Gastroesophageal sphincter (tissue), 4 donors: ENCODE results near the gene UBXN2A. TPM values are rescaled to one million over a fixed set of nuclear protein-coding genes. Genes with fewer than 3 reads are reported as not detected.

Experiments
- ATAC-seq: fragments of 150-250 bp; one replicate; pipeline ENCODE4 v1.9.1; 2016; ENCODE audit warnings: mild to moderate bottlenecking, moderate library complexity
- H3K27ac ChIP-seq, 4 donors: fragments of 200-600 bp; sonication (generic) in 3 of 4; 1 replicate in 3 of 4; 2 replicates in 1 of 4; pipeline ENCODE4 v1.5.1; 2016 to 2019
- H3K27me3 ChIP-seq: fragments of 200-600 bp; sonication (generic); one replicate; pipeline ENCODE4 v1.5.1; 2019
- H3K36me3 ChIP-seq, 2 donors: fragments of 200-600 bp; sonication (generic); one replicate each; pipeline ENCODE4 v1.5.1; 2019; ENCODE audit warnings: control low read depth in 1 of 2
- H3K4me1 ChIP-seq, 3 donors: fragments of 200-600 bp; sonication (generic); 1 replicate in 2 of 3; 2 replicates in 1 of 3; pipeline ENCODE4 v1.5.1; 2016 to 2019; ENCODE audit warnings: control low read depth in 2 of 3
- H3K4me3 ChIP-seq, 2 donors: fragments of 200-600 bp; sonication (generic); one replicate each; pipeline ENCODE4 v1.5.1; 2019; ENCODE audit warnings: mild to moderate bottlenecking in 1 of 2, moderate library complexity in 1 of 2
- H3K9me3 ChIP-seq, 3 donors: fragments of 200-600 bp; sonication (generic); one replicate each; pipeline ENCODE4 v1.5.1; 2017 to 2019; ENCODE audit warnings: control low read depth in 2 of 3
- EP300 ChIP-seq: sonication (generic); formaldehyde crosslinking; IDR thresholded peaks from one replicate; pipeline ENCODE4 v1.6.1; 2017; ENCODE audit warnings: antibody characterized with exemption, mild to moderate bottlenecking
- POLR2A ChIP-seq, 2 donors: fragments of 450-650 bp; IDR thresholded peaks; one replicate each; pipeline ENCODE4 v1.6.1; 2017; ENCODE audit warnings: antibody characterized with exemption in 2 of 2, mild to moderate bottlenecking in 2 of 2, moderate library complexity in 1 of 2
- POLR2AphosphoS5 ChIP-seq: sonication (generic); formaldehyde crosslinking; IDR thresholded peaks from one replicate; pipeline ENCODE4 v1.6.1; 2017; ENCODE audit warnings: antibody characterized with exemption
- WGBS, 2 donors: methylation state at CpG; one replicate each; pipeline ENCODE4 v1.1.5; 2018; ENCODE audit warnings: low coverage in 1 of 2; 5-methylcytosine and 5-hydroxymethylcytosine counted together
- total RNA-seq, 4 donors: library from RNA; depleted of rRNA; stranded (reverse); fragments of >200 nt; gene quantifications; one replicate each; pipeline ENCODE4 v1.1.0, GENCODE V29; 2016
- TF ChIP-seq, protein P1 (sequence below), 4 experiments: fragments of 200-600 bp in 2 of 4; fragments of 450-650 bp in 2 of 4; sonication (generic) in 1 of 4; IDR thresholded peaks; one replicate each; pipeline ENCODE4 v1.5.1; 2017 to 2019; ENCODE audit warnings: antibody characterized with exemption in 4 of 4, mild to moderate bottlenecking in 2 of 4, moderate library complexity in 2 of 4

Gene UBXN2A
- total RNA-seq, 4 donors from 2014 or later, result 19.1 to 29.3 (median 22.2) TPM

DNA sequence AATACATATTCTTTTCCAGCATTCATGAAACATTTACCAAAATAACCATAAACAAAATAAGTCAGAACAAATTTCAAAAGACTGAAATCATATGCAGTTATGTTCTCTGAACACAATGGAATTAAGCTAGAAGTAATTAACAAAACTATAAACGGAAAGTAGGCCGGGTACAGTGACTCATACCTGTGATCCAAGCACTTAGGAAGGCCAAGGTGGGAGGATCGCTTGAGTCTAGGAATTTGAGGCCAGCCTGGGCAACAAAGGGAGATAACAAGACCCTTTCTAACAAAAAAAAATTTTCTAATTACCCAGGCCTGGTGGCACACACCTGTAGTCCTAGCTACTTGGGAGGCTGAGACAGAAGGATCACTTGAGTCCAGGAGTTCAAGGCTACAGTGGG is 28.2 kb upstream of the UBXN2A start:
- no peak overlapping the region for H3K4me3 ChIP-seq
- no peaks in the 10 kb centered on the region for H3K9me3 ChIP-seq
- peaks cover 0 to 42% (median 17%) of the 10 kb centered on the region in 3 donors for H3K4me1 ChIP-seq
- no peaks in the 10 kb centered on the region for H3K27me3 ChIP-seq
- H3K36me3 ChIP-seq, result no peaks in the 10 kb centered on the region
- TF ChIP-seq, protein P1, sequence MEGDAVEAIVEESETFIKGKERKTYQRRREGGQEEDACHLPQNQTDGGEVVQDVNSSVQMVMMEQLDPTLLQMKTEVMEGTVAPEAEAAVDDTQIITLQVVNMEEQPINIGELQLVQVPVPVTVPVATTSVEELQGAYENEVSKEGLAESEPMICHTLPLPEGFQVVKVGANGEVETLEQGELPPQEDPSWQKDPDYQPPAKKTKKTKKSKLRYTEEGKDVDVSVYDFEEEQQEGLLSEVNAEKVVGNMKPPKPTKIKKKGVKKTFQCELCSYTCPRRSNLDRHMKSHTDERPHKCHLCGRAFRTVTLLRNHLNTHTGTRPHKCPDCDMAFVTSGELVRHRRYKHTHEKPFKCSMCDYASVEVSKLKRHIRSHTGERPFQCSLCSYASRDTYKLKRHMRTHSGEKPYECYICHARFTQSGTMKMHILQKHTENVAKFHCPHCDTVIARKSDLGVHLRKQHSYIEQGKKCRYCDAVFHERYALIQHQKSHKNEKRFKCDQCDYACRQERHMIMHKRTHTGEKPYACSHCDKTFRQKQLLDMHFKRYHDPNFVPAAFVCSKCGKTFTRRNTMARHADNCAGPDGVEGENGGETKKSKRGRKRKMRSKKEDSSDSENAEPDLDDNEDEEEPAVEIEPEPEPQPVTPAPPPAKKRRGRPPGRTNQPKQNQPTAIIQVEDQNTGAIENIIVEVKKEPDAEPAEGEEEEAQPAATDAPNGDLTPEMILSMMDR (IDR thresholded peaks at IDR 0.05), result no peak
- TF ChIP-seq POLR2AphosphoS5, result no peak
- no peak for TF ChIP-seq EP300
- no peak for TF ChIP-seq POLR2A (IDR thresholded peaks at IDR 0.05)
- peak overlapping the region in 2 of 4 donors; percentile 48 to 64 for H3K27ac ChIP-seq
- ATAC-seq, result no peak
- WGBS, 2 donors, result 30 to 33% methylated on average over 3 of the region's 3 CpGs

DNA sequence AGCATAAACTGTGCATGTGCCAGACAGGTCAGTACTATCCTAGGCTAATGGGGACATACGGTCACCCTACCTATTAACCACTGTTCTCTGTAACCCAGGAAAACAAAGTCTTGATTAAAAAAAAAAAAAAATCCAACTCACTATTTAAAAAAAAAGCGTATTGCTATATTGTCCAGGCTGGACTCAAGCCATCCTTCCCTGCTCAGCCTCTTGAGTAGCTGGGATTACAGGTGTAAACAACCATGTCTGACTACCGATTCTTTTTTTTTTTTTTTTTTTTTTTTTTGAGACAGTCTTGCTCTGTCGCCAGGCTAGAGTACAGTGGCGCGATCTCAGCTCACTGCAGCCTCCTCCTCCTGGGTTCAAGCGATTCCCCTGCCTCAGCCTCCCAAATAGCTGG is 24.9 kb upstream of the UBXN2A start:
- WGBS, 2 donors, result 50 to 58% methylated on average over 2 to 4 of the region's 7 CpGs
- peak overlapping the region in 3 of 4 donors; percentile 43 to 59 (median 52) for H3K27ac ChIP-seq

DNA sequence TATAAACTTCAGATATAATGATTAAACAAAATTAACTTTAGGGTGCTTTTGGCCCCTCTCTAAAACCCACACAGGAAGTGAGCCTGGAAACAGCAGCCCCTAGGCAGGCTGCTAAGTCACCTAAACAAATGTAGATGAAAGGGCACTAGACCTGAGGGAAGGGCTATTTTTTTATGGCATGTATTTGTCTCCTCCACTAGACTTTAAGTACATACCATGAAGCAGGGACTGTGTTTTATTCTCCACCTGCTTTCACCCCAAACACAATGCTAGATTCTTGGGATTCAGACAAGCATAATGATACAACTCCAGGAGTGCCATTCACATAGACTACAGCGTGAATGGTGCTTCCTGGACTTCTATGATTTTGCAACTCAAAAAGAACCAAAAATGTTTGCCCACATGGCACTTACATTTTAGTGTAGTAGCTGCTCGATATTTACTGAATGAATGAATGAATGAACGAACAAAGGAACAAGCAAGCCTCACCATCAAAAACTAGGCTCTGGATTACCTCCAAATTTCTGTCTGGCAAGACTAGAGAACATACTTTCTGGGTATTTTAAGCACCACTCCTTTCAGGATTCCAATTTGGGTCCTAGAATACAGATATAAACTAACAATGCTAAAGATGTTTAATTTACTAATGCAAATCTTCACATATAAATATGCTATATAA is 23.4 kb upstream of the UBXN2A start:
- Histone ChIP-seq H3K27me3 (no peaks in the 10 kb centered on the region), H3K4me1 (peaks cover 0 to 79% (median 18%) of the 10 kb centered on the region in 3 donors), H3K27ac (peak overlapping the region in 3 of 4 donors; percentile 21 to 43 (median 35)), H3K4me3 (no peak overlapping the region), H3K36me3 (no peaks in the 10 kb centered on the region), H3K9me3 (no peaks in the 10 kb centered on the region)
- ATAC-seq, result no peak
- 21 to 43% methylated on average over 3 of the region's 3 CpGs for WGBS, 2 donors
- TF ChIP-seq, protein P1 (IDR thresholded peaks at IDR 0.05), result no peak
- no peak for TF ChIP-seq POLR2A (IDR thresholded peaks at IDR 0.05)
- TF ChIP-seq POLR2AphosphoS5, result no peak
- TF ChIP-seq EP300, result no peak

More for the DNA sequence above, 24.9 kb upstream of the UBXN2A start:
- ATAC-seq, result no peak
- H3K4me1 ChIP-seq, result peaks cover 0 to 73% (median 22%) of the 10 kb centered on the region in 3 donors
- no peaks in the 10 kb centered on the region for H3K36me3 ChIP-seq
- H3K27me3 ChIP-seq, result no peaks in the 10 kb centered on the region
- TF ChIP-seq POLR2A (IDR thresholded peaks at IDR 0.05), result no peak
- TF ChIP-seq, protein P1 (IDR thresholded peaks at IDR 0.05), result no peak
- TF ChIP-seq EP300, result no peak
- no peak for TF ChIP-seq POLR2AphosphoS5
- no peaks in the 10 kb centered on the region for H3K9me3 ChIP-seq
- no peak overlapping the region for H3K4me3 ChIP-seq

DNA sequence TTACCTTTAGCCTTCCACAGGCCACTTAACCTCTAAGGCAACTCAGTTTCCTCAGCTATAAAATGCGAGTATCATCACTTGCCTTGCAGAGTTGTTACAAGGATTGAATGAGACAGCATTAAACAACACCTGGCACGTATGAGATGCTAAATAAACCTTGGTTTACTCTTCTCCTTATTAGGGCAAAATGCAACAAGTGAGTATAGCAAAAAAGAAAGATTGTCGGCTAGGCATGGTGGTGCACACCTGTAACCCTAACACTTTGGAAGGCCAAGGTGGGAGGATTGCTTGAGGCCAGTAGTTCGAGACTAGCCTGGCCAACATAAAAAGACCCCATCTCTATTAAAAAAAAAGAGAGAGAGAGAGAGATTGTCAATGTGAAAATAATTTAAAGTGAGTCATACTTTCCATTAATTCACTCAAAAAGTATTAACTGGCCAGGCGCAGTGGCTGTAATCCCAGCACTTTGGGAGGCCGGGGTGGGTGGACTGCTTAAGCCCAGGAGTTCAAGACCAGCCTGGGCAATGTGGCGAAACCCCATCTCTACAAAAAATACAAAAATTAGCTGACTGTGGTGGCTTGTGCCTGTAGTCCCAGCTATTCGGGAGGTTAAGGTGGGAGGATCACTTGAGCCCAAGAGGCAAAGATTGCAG is 21.3 kb upstream of the UBXN2A start:
- no peak for ATAC-seq
- Histone ChIP-seq H3K4me1 (peaks cover 0 to 95% (median 18%) of the 10 kb centered on the region in 3 donors), H3K4me3 (no peak overlapping the region), H3K27me3 (no peaks in the 10 kb centered on the region), H3K36me3 (no peaks in the 10 kb centered on the region), H3K9me3 (no peaks in the 10 kb centered on the region), H3K27ac (no peak overlapping the region)
- WGBS, 2 donors, result 59 to 84% methylated on average over 6 of the region's 8 CpGs
- TF ChIP-seq POLR2AphosphoS5, result no peak

DNA sequence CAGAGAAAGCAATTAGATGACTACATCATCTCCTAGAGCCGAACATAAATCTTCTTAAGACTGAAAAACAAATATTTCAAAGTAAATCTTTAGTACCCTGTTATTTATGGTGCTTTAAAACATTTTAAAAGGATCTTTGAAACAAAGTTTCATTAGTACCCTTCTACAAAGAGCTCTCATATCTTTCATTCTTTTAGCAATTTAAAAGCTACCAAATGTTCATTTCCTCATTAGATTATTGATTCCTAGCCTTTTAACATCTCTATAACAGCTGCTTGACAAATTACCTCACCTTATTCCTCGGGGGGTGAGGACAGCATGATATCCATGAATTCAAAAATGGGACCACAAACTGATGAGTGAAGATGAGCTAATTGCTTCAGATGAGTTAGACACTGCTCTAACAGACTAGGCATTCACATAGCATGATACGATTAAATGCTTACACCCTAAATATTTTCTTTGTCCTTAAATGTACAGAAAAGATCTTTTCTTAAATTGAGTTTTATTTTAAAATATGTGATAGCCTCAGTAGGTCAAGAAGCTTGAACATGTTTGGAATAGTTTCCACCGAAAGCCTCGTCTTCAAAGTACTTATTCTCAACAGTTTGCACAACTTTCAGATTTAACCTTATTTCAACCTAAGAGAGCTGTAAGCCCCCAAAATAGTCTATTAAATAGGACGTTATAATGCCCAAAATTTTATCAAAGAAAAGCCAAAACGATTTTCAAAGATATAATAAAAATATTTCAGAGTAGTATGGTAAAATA is 15.5 kb upstream of the UBXN2A start:
- no peak for ATAC-seq
- Histone ChIP-seq H3K27me3 (no peaks in the 10 kb centered on the region), H3K9me3 (no peaks in the 10 kb centered on the region), H3K27ac (peak overlapping the region in 3 of 4 donors; percentile 98 to 100 (median 99)), H3K4me1 (peaks cover 0 to 80% (median 21%) of the 10 kb centered on the region in 3 donors), H3K36me3 (no peaks in the 10 kb centered on the region), H3K4me3 (peak overlapping the region; percentile 81 to 97)
- TF ChIP-seq EP300, result no peak
- 13 to 15% methylated on average over 7 of the region's 7 CpGs for WGBS, 2 donors
